WI38 (cell line): ENCODE results near the gene APH1B.

Experiments used
- H3K4me3 ChIP-seq: 2 replicates; pipeline ENCODE4 v1.5.1; 2011; ENCODE audit warnings: low read depth, mild to moderate bottlenecking, control low read depth, low read length
- TF ChIP-seq, protein P1 (sequence below): IDR thresholded peaks from 2 replicates; pipeline ENCODE4 v1.5.1; 2012; ENCODE audit warnings: low read depth, mild to moderate bottlenecking, control low read depth, low read length

APH1B gene

DNA sequence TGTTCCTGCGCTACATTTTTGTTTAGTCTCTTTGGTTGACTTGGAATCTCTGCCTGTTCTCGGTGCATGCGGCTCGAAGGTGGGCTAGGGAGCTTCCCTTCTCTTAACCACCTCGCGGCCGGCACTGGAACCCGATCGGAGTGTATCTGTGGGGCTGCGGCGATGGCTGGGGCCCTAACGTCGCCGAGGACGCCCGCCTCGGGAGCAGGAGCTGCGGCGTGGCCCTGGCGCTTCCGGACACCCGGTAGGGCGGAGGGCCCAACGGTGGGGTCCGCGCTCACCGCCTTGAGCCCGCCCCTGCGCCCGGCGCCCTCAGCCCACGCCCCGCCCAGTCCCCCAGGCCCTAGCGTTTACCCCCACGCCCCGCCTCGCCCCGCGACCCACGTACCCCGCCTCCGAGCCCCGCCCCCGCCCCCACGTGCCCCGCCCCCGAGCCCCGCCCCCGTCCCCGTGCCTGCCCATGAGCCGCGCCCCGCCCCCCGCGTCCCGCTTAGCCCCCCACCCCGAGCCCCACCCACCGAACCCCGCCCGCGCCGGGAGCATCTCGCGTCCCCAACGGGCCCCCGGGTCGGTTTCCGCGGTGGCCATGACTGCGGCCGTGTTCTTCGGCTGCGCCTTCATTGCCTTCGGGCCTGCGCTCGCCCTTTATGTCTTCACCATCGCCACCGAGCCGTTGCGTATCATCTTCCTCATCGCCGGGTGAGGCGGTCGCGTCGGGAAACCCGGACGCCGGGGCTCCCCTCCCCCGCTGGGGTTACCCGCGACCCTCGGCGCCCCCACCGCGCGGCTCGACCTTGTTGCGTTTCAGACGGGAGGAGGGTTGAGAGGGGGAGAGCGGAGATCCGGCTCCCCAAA lies at the start of gene APH1B:
Gene APH1B (plus strand): TSS at position 568 of the 855 bp plus-strand sequence. CDS start 19 bp downstream, at position 587.
- TF ChIP-seq, protein P1, sequence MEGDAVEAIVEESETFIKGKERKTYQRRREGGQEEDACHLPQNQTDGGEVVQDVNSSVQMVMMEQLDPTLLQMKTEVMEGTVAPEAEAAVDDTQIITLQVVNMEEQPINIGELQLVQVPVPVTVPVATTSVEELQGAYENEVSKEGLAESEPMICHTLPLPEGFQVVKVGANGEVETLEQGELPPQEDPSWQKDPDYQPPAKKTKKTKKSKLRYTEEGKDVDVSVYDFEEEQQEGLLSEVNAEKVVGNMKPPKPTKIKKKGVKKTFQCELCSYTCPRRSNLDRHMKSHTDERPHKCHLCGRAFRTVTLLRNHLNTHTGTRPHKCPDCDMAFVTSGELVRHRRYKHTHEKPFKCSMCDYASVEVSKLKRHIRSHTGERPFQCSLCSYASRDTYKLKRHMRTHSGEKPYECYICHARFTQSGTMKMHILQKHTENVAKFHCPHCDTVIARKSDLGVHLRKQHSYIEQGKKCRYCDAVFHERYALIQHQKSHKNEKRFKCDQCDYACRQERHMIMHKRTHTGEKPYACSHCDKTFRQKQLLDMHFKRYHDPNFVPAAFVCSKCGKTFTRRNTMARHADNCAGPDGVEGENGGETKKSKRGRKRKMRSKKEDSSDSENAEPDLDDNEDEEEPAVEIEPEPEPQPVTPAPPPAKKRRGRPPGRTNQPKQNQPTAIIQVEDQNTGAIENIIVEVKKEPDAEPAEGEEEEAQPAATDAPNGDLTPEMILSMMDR, result no peak
- H3K4me3 ChIP-seq, result peak within 1 kb of the TSS; percentile 79

DNA sequence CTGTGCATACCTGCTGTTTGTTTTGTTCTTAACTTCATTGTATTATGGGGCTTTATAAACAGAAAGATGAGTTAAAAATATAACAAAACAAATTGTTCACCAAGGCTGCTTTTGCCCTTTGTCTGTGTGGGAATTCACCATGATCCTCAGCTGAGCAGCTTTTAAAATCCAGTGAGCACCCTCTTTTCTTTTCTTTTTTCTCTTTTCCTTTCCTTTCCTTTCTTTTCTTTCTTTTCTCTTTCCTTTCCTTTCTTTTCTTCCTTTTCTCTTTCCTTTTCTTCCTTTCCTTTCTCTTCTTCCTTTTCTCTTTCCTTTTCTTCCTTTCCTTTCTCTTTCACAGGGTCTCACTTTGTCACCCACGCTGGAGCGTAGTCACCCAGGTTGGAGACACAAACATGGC lies 49.7 kb upstream of the APH1B start:
- TF ChIP-seq, protein P1, result no peak

DNA sequence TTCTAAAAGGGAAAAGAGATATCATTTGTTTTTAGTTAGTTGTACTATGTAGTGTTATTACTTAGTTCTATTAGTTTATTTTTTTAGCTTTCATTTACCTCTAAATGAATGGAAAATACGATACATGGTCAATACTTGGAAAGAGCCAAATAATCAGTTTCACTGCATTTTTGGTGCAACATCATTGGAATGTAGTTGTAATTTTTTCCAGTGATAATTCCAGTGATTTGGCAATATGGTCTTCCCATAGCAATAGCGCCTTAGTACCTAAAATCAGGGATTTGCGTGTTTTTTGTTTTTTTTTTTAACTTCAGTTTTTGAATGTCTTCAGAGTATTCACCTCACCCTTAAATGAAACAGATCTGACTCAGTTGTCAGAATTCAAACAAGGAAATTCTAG lies 46.2 kb upstream of the APH1B start:
- H3K4me3 ChIP-seq, result no peak overlapping the region
- TF ChIP-seq, protein P1, result no peak

More for the DNA sequence above, 49.7 kb upstream of the APH1B start:
- no peak overlapping the region for H3K4me3 ChIP-seq

DNA sequence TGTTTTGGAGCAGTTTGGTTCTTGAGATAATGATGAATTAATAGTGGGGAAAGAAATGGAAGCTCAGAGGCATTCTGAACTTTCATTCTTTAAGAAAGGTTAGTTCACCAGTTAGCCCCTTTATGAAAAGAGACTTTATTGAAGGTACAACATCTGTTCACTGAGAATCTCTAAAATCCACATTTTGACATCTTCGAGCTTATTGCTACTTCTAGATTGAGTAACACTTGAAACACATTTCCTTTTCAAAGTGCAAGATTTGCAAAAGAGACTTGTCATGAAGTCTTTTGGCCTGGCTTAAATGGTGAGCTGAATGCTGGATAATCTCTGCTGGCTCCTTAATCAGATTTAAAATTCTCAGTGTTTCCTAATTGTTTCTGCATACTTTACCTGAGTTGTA lies 45.7 kb upstream of the APH1B start:
- no peak overlapping the region for H3K4me3 ChIP-seq
- TF ChIP-seq, protein P1, result no peak

DNA sequence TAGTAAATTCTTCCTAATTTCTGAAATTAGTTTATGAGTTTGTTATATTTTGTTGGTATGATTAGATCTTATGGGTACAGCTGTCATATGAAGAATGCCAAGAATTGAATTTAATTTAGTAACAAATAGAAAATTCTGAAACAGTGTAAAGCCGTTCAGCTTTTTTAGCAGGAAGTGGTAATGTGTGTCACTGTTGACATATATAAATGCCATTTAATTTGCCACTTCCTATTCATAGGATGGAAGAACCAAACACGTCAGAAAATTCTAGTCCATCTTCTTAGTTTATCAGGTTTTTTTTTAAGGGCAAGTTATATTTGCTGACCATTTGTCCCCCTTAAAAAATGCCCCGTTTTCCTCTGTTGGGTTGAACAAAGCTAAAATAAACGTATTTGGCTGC lies 45.0 kb upstream of the APH1B start:
- H3K4me3 ChIP-seq, result no peak overlapping the region
- TF ChIP-seq, protein P1, result no peak

DNA sequence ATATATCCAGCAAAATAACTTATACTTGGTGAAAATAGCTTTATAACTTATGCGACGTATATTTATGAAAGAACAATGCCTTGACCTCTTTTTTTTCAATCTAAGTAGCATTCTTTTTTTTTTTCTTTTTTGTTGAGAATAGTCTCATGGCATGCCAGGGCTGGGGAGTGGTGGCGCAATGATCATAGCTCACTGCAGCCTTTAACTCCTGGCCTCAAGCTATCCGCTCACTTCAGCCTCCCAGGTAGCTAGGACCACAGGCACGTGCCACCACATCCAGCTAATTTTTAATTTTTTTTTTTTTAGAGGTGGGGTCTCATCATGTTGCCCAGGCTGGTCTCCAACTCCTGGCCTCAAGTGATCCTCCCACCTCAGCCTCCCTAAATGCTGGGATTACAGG lies 44.5 kb upstream of the APH1B start:
- no peak overlapping the region for H3K4me3 ChIP-seq
- TF ChIP-seq, protein P1, result no peak

DNA sequence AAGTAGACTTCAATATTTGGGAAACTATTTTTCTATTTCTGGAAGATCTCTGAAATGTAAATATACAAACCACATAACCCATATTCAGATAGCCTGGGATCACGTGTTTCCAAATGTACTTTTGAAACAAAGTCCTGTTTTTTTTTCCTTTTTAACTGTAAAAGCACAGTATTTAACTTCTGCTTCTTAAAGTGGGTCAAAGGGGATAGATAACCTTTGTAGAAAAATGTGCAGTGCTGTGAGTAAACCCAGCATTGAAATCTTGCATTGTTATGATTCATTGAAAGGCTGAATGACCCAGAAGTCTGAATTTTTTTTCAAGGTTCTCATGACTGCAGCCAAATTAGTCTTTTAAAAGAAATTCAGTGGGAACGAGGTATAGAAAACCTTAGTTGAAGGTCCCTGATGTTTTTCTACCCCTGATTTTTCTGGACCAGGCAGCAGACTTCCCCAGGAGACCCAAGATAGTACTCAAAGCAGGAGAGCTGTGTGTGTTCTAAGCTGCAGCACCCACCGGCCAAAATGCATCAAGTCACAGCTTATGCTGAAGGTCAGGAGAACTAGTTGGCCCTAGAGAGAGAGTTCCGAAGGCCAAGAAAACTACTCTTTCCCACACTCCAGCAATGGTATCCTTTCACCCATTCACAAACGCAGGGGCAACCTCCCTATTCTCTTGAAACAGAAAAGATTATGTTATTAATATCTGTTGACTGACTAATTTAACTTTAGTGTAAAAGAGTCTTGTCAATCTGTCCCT lies 43.6 kb upstream of the APH1B start:
- TF ChIP-seq, protein P1, result no peak
- no peak overlapping the region for H3K4me3 ChIP-seq
